OCI-LY7 (cell line): Measurements from ENCODE around the gene ANKH. TPM values are rescaled to one million over a fixed set of nuclear protein-coding genes. Genes with fewer than 3 reads are reported as not detected.

ENCODE experiments used
- BruUV-seq: library from RNA; stranded (reverse); fragments of 400-500 nt; replicated peaks from 2 replicates; lab custom pipeline; 2021; lab: Mats Ljungman, UMichigan
- CTCF ChIA-PET: fragments of 300-600 bp; sonication (Branson Sonifier 250); formaldehyde crosslinking; loops from one replicate; lab custom pipeline; 2022; ENCODE audit warnings: antibody characterized with exemption; ENCODE audit not compliant: unreplicated experiment; lab: Charles Lee
- POLR2A ChIA-PET: fragments of 300-600 bp; sonication (Branson Sonifier 250); formaldehyde crosslinking; loops from one replicate; lab custom pipeline; 2022; ENCODE audit warnings: antibody characterized with exemption; lab: Charles Lee
- DNase-seq: peaks from one replicate; pipeline ENCODE4 v3.0.0-alpha.2; 2015; ENCODE audit warnings: low spot score
- H2AFZ ChIP-seq: fragments of 200-600 bp; sonication (generic), shearing (Covaris generic); 2 replicates; pipeline ENCODE4 v1.6.1; 2014; ENCODE audit warnings: mild to moderate bottlenecking, antibody characterized with exemption, low read length, moderate library complexity
- H3K27ac ChIP-seq: fragments of 200-600 bp; sonication (generic); 2 replicates; pipeline ENCODE4 v1.5.1; 2014; ENCODE audit warnings: mixed run types, low read depth, mild to moderate bottlenecking, moderate library complexity, low read length, inconsistent platforms; ENCODE audit not compliant: poor library complexity, severe bottlenecking
- H3K36me3 ChIP-seq: fragments of 200-600 bp; sonication (generic); 2 replicates; pipeline ENCODE4 v1.6.1; 2014; ENCODE audit warnings: mild to moderate bottlenecking, antibody characterized with exemption, low read length, moderate library complexity, mixed read lengths; ENCODE audit not compliant: insufficient read depth
- H3K4me1 ChIP-seq: fragments of 200-600 bp; sonication (generic); 2 replicates; pipeline ENCODE4 v1.5.1; 2014; ENCODE audit warnings: mild to moderate bottlenecking, low read length; ENCODE audit not compliant: insufficient read depth, poor library complexity, severe bottlenecking
- H3K4me2 ChIP-seq: fragments of 200-600 bp; sonication (generic); 2 replicates; pipeline ENCODE4 v1.6.1; 2014; ENCODE audit warnings: mild to moderate bottlenecking, low read length
- H3K4me3 ChIP-seq: fragments of 200-600 bp; sonication (generic); 2 replicates; pipeline ENCODE4 v1.5.1; 2014; ENCODE audit warnings: mild to moderate bottlenecking, low read depth, low read length; ENCODE audit not compliant: poor library complexity, severe bottlenecking
- H3K79me2 ChIP-seq: fragments of 200-600 bp; sonication (generic); 2 replicates; pipeline ENCODE4 v1.6.1; 2016; ENCODE audit warnings: low read depth, mild to moderate bottlenecking, low read length, moderate library complexity, mixed read lengths; ENCODE audit not compliant: insufficient read depth
- H3K9me2 ChIP-seq: fragments of 200-600 bp; sonication (generic); 2 replicates; pipeline ENCODE4 v1.6.1; 2016; ENCODE audit warnings: mild to moderate bottlenecking, low read length, mixed read lengths; ENCODE audit not compliant: insufficient read depth
- H3K9me3 ChIP-seq: fragments of 200-600 bp; sonication (generic); 2 replicates; pipeline ENCODE4 v1.6.1; 2014; ENCODE audit warnings: mild to moderate bottlenecking, mixed run types, low read length, mixed read lengths
- H4K20me1 ChIP-seq: fragments of 200-600 bp; sonication (generic); 2 replicates; pipeline ENCODE4 v1.6.1; 2014; ENCODE audit warnings: mild to moderate bottlenecking, antibody characterized with exemption, low read length, moderate library complexity, mixed read lengths; ENCODE audit not compliant: insufficient read depth
- CTCF ChIP-seq: fragments of 200-600 bp; sonication (generic); conservative IDR thresholded peaks from 2 replicates; pipeline ENCODE4 v1.5.1; 2014; ENCODE audit warnings: mild to moderate bottlenecking, antibody characterized with exemption, low read length, moderate library complexity, mixed read lengths
- EZH2phosphoT487 ChIP-seq: fragments of 200-600 bp; sonication (generic); IDR thresholded peaks from 2 replicates; pipeline ENCODE4 v1.6.1; 2018; ENCODE audit warnings: low read depth, borderline replicate concordance, mild to moderate bottlenecking, mixed run types, antibody characterized with exemption, low read length, moderate library complexity, mixed read lengths
- intact Hi-C: fragments of 100-400 bp; cut with micrococcal nuclease; formaldehyde crosslinking; loops from one replicate; pipeline ENCODE4 v1.10.0; 2022; ENCODE audit not compliant: unreplicated experiment
- total RNA-seq, 2 experiments: library from RNA; depleted of rRNA in 1 of 2; stranded (reverse); fragments of >200 nt in 1 of 2; shearing (Covaris generic) in 1 of 2; gene quantifications; 2 replicates each; pipeline ENCODE4 v1.2.3, GENCODE V29; 2014 to 2022

Gene ANKH
- total RNA-seq, 2 experiments from 2014 or later, result 23.1 to 80.4 TPM

- Histone ChIP-seq H3K79me2 (peaks cover 6% of the 10 kb centered on the region; the same call in 1 of the 2 replicates), H2AFZ (no peak overlapping the region), H3K4me1 (peaks cover under 1% of the 10 kb centered on the region), H3K4me3 (no peak overlapping the region), H3K9me2 (no peaks in the 10 kb centered on the region), H3K27ac (no peak overlapping the region), H4K20me1 (peaks cover 5% of the 10 kb centered on the region; the same call in 1 of the 2 replicates), H3K4me2 (no peak overlapping the region), H3K9me3 (no peaks in the 10 kb centered on the region), H3K36me3 (peaks cover 3% of the 10 kb centered on the region; the same call in 1 of the 2 replicates)
- no peak for TF ChIP-seq CTCF
- no peak for TF ChIP-seq EZH2phosphoT487
- intact Hi-C loops, result no loop called here
- CTCF ChIA-PET, result no interaction called here
- no peak for DNase-seq
- no TSS peak for BruUV-seq
- POLR2A ChIA-PET, result no interaction called here
Measured at GRCh38 chr5:14824499-14824898, 47.1 kb downstream of the ANKH start.

GRCh38 chr5:14821100-14821845, 50.3 kb downstream of the ANKH start:
- H3K9me2 ChIP-seq, result no peaks in the 10 kb centered on the region
- no peak overlapping the region for H2AFZ ChIP-seq
- peaks cover 6% of the 10 kb centered on the region; the same call in 1 of the 2 replicates for H3K79me2 ChIP-seq
- ChIA-PET POLR2A (interaction anchor here (0.6 to 0.7 kb wide), 2 partner anchors 32 to 69 kb away, joined by 4 to 5 read pairs; no protein-coding TSS in a partner anchor), CTCF (no interaction called here)
- no TSS peak for BruUV-seq
- no peaks in the 10 kb centered on the region for H3K9me3 ChIP-seq
- peaks cover 9% of the 10 kb centered on the region for H3K4me1 ChIP-seq
- TF ChIP-seq EZH2phosphoT487 (no peak), CTCF (no peak)
- H3K27ac ChIP-seq, result no peak overlapping the region
- peaks cover 3% of the 10 kb centered on the region; the same call in 1 of the 2 replicates for H3K36me3 ChIP-seq
- intact Hi-C loops, result no loop called here
- peaks cover 10% of the 10 kb centered on the region; the same call in 1 of the 2 replicates for H4K20me1 ChIP-seq
- H3K4me2 ChIP-seq, result no peak overlapping the region
- DNase-seq, result no peak
- no peak overlapping the region for H3K4me3 ChIP-seq
